ENCODE measurements around the gene CLDN6.

DNA sequence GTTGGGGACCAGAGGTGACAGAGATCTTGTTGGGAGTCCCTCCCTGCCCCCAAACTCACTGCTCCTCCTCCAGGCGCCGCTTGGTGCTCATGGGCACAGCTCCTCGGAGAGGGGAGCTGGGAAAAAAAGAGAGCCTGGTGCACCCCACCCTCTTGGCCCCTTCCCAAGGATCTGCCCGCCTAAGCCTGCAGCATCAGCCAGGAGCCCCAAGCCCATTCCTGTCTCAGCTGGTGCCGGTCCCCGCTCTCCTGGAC lies 5.4 kb upstream of the CLDN6 start:
- TF ChIP-seq, protein P1, sequence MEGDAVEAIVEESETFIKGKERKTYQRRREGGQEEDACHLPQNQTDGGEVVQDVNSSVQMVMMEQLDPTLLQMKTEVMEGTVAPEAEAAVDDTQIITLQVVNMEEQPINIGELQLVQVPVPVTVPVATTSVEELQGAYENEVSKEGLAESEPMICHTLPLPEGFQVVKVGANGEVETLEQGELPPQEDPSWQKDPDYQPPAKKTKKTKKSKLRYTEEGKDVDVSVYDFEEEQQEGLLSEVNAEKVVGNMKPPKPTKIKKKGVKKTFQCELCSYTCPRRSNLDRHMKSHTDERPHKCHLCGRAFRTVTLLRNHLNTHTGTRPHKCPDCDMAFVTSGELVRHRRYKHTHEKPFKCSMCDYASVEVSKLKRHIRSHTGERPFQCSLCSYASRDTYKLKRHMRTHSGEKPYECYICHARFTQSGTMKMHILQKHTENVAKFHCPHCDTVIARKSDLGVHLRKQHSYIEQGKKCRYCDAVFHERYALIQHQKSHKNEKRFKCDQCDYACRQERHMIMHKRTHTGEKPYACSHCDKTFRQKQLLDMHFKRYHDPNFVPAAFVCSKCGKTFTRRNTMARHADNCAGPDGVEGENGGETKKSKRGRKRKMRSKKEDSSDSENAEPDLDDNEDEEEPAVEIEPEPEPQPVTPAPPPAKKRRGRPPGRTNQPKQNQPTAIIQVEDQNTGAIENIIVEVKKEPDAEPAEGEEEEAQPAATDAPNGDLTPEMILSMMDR (IDR thresholded peaks at IDR 0.05): no peak
- TF ChIP-seq POLR2A (IDR thresholded peaks at IDR 0.05): no peak

All from right lobe of liver (tissue), 4 donors.